GM10266 (cell line): ENCODE data around the gene RAP2A.

Experiments
- DNase-seq: peaks from one replicate; pipeline ENCODE4 v3.0.0; 2012; ENCODE audit errors: extremely low spot score
- CTCF ChIP-seq: IDR thresholded peaks from 2 replicates; pipeline ENCODE4 v1.5.1; 2012; ENCODE audit warnings: mild to moderate bottlenecking, low read depth; ENCODE audit not compliant: control insufficient read depth, insufficient read depth; ENCODE audit errors: missing control alignments

Gene RAP2A

DNA sequence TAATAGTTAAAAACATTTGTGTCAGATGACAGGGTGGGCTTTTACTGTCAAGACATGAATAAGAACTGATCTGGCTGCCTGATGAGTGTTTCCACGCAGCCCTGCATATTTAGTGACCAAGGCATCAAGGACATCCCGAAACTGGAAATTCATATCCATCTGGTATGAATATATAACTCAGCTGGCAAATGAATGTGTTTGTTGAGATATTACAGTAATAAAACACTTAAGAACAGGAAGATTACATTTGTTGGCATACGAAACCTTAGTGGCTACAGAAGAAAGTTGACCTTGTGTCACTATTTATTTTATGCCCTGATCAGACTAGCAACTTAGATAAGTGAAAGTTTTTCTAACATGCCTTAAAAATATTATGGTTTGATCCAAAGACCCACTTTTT, 32.8 kb downstream of the RAP2A start:
- no peak for DNase-seq
- no peak for TF ChIP-seq CTCF

DNA sequence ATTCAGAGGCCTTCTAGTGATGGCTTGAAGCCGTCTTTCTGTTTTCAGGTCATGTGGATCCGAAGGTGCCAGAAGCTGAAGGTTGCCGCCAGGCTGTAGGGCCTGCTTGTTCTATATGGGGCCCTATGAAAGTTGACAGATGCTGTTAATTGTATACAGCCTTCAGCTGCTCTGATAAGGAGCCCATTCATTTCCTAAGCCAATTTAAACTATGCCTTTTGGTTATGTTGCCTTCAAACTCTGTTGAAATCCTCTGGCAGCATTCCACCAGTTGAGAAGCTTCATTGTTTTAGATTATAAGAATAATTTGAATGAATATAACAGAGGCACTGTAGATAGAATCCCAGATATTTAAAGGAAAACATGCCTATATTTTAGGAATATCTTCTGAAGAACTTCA, 34.4 kb downstream of the RAP2A start:
- TF ChIP-seq CTCF = no peak
- no peak for DNase-seq

DNA sequence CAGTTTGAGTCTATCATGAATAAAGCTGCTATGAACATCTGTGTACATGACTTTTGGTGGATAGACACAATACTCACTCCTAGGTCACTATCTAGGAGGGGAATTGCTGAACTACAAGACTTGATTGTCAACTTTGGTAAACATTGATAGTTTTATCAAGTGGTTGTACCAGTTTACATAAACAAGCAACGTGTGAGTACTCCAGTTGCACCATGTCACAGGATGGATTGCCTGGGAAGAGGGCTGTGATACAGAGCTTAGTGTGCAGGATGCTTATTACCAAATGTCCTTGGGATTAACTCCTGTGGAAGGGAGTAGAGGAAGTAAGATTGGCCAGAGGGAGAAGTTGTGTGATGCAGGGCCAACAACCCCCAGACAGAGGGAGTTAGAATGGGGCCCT, 37.7 kb downstream of the RAP2A start:
- TF ChIP-seq CTCF = no peak
- DNase-seq = no peak

GRCh38 chr13:97474349-97474980, 40.5 kb downstream of the RAP2A start:
- DNase-seq = no peak
- TF ChIP-seq CTCF = no peak

DNA sequence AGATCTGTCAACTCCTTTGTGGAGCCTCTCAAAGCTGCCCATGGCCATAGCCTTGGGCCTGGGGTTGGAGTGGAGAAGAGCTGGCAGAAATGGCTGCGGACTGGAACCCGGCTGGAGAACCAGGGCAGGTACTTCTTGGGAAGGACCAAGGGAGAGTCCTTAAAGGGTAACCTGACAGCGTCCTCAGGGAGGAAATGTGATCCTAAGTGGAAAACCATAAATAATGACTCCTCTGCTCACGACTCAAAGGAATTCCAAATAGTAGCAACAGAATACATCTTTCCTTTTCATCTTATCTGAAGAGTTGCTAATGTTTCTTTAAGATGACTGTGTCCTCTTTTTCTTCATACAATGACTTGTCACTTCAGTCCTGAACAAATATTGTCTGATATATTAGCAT, 41.0 kb downstream of the RAP2A start:
- TF ChIP-seq CTCF = no peak
- no peak for DNase-seq

GRCh38 chr13:97477844-97478243, 43.9 kb downstream of the RAP2A start:
- no peak for TF ChIP-seq CTCF
- no peak for DNase-seq

- TF ChIP-seq CTCF = no peak
- no peak for DNase-seq
Measured at GRCh38 chr13:97478247-97478646, 44.3 kb downstream of the RAP2A start.
